Tibial artery (tissue), 4 donors: Measurements from ENCODE around the gene CROCC2.
A peak's percentile ranks its signal among the peaks of the same experiment; 100 is the strongest.

Source experiments
- DNase-seq, 2 donors: peaks; one replicate each; pipeline ENCODE4 v3.0.0-alpha.2; 2019
- H3K27ac ChIP-seq, 2 donors: fragments of 200-600 bp; sonication (generic) in 1 of 2; 1 replicate in 1 of 2; 2 replicates in 1 of 2; pipeline ENCODE4 v1.5.1; 2018 to 2019; ENCODE audit warnings: mild to moderate bottlenecking in 1 of 2
- H3K27me3 ChIP-seq, 2 donors: fragments of 200-600 bp; sonication (generic) in 1 of 2; one replicate each; pipeline versions ENCODE4 v1.5.1 to v1.6.0; 2016 to 2019
- H3K36me3 ChIP-seq, 3 donors: fragments of 200-600 bp; sonication (generic) in 2 of 3; one replicate each; pipeline ENCODE4 v1.5.1; 2016 to 2019; ENCODE audit warnings: mild to moderate bottlenecking in 2 of 3
- H3K4me1 ChIP-seq, 4 donors: fragments of 200-600 bp; sonication (generic) in 2 of 4; 1 replicate in 3 of 4; 2 replicates in 1 of 4; pipeline ENCODE4 v1.5.1; 2016 to 2019
- H3K4me3 ChIP-seq, 2 donors: fragments of 200-600 bp; sonication (generic) in 1 of 2; 1 replicate in 1 of 2; 2 replicates in 1 of 2; pipeline ENCODE4 v1.5.1; 2018 to 2019; ENCODE audit warnings: mild to moderate bottlenecking in 2 of 2
- H3K9me3 ChIP-seq, 3 donors: fragments of 200-600 bp; sonication (generic) in 1 of 3; one replicate each; pipeline ENCODE4 v1.5.1; 2016 to 2019
- CTCF ChIP-seq, 2 experiments: fragments of 200-600 bp in 1 of 2; fragments of 450-650 bp in 1 of 2; IDR thresholded peaks; one replicate each; pipeline ENCODE4 v1.5.1; 2017 to 2019; ENCODE audit warnings: antibody characterized with exemption in 2 of 2, mild to moderate bottlenecking in 1 of 2, moderate library complexity in 1 of 2
- intact Hi-C: fragments of 100-400 bp; cut with DNase I; formaldehyde crosslinking; loops from one replicate; pipeline ENCODE4 v1.15.0; 2023; ENCODE audit warnings: low total_unique reads

Gene CROCC2

GRCh38 chr2:240925568-240926515 is 19.7 kb downstream of the CROCC2 start:
- Histone ChIP-seq H3K9me3 (peaks cover 0 to 15% (median 10%) of the 10 kb centered on the region in 3 donors), H3K27me3 (peaks cover 0 to 35% of the 10 kb centered on the region in 2 donors), H3K4me1 (peaks cover 0 to 11% (median 1%) of the 10 kb centered on the region in 4 donors), H3K27ac (no peak overlapping the region), H3K36me3 (no peaks in the 10 kb centered on the region), H3K4me3 (no peak overlapping the region)
- intact Hi-C loops = no loop called here
- DNase-seq = peak; percentile 15 to 63
- no peak for TF ChIP-seq CTCF (IDR thresholded peaks at IDR 0.05)

- H3K4me1 ChIP-seq = peaks cover 0 to 2% (median under 1%) of the 10 kb centered on the region in 4 donors
- H3K27ac ChIP-seq = no peak overlapping the region
- H3K36me3 ChIP-seq = no peaks in the 10 kb centered on the region
- intact Hi-C loops = no loop called here
- TF ChIP-seq CTCF (IDR thresholded peaks at IDR 0.05) = no peak
- H3K27me3 ChIP-seq = peaks cover 0 to 34% of the 10 kb centered on the region in 2 donors
- peaks cover 0 to 15% (median 10%) of the 10 kb centered on the region in 3 donors for H3K9me3 ChIP-seq
- peak; percentile 16 to 62 for DNase-seq
- no peak overlapping the region for H3K4me3 ChIP-seq
Observed at GRCh38 chr2:240926516-240927389, 20.6 kb downstream of the CROCC2 start.

GRCh38 chr2:240927390-240927781 is 21.2 kb downstream of the CROCC2 start:
- Histone ChIP-seq H3K27ac (no peak overlapping the region), H3K36me3 (no peaks in the 10 kb centered on the region), H3K4me1 (no peaks in the 10 kb centered on the region), H3K27me3 (peaks cover 0 to 34% of the 10 kb centered on the region in 2 donors), H3K4me3 (no peak overlapping the region), H3K9me3 (peaks cover 0 to 15% (median 10%) of the 10 kb centered on the region in 3 donors)
- no peak for TF ChIP-seq CTCF (IDR thresholded peaks at IDR 0.05)
- intact Hi-C loops = no loop called here
- no peak for DNase-seq

- Histone ChIP-seq H3K4me1 (no peaks in the 10 kb centered on the region), H3K27ac (no peak overlapping the region), H3K4me3 (no peak overlapping the region), H3K9me3 (peaks cover 0 to 15% (median 10%) of the 10 kb centered on the region in 3 donors), H3K27me3 (peaks cover 0 to 36% of the 10 kb centered on the region in 2 donors), H3K36me3 (no peaks in the 10 kb centered on the region)
- TF ChIP-seq CTCF (IDR thresholded peaks at IDR 0.05) = no peak
- intact Hi-C loops = no loop called here
- DNase-seq = no peak
Observed at GRCh38 chr2:240928476-240929363, 22.6 kb downstream of the CROCC2 start.
